ENCODE results near the gene EEF1A2.

Gene EEF1A2

DNA sequence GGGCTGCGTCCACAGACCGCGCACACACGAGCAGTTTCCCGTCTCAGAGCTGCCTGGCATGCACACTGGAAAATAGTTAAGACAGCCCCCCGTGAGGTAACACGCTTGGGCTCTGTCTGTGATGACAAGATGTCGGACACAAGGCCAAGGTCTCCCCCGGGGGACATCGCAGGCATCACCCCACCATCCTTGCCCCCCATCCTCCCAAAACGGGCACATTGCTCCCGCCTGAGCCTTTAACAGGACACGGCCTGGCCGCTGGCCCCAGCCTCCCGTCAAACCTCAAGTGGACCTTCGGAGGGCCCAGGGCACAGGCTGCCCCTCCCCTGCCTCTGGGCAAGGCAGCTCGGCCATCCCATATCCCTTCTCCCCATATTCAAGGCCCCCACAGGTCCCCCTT is 32.0 kb downstream of the EEF1A2 start:
- DNase-seq = no peak

DNA sequence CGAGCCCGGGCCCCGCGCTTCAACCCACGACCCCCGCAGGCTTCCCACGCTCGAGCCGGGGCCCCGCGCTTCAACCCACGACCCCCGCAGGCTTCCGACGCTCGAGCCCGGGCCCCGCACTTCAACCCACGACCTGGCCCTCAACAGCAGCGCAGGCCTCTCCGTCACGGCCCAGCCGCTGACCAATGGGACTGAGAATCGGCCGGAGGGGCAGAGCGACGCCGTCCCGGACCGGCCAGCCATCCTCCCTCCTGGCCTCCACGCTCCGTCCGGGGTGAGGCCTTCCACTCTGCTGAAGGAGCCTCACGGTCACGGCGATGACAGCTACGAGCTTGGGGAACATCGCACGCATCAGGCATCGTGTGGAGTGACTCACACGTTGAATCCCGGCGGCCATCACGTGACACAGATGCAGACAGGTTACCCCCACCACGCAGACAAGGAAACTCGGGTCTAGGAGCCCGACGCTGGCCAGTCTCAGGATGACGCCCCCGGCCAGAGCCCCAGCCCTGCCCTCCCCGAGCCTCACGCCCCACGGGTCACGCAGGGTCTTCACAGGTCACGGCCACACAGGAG is 32.5 kb downstream of the EEF1A2 start:
- DNase-seq = no peak

DNA sequence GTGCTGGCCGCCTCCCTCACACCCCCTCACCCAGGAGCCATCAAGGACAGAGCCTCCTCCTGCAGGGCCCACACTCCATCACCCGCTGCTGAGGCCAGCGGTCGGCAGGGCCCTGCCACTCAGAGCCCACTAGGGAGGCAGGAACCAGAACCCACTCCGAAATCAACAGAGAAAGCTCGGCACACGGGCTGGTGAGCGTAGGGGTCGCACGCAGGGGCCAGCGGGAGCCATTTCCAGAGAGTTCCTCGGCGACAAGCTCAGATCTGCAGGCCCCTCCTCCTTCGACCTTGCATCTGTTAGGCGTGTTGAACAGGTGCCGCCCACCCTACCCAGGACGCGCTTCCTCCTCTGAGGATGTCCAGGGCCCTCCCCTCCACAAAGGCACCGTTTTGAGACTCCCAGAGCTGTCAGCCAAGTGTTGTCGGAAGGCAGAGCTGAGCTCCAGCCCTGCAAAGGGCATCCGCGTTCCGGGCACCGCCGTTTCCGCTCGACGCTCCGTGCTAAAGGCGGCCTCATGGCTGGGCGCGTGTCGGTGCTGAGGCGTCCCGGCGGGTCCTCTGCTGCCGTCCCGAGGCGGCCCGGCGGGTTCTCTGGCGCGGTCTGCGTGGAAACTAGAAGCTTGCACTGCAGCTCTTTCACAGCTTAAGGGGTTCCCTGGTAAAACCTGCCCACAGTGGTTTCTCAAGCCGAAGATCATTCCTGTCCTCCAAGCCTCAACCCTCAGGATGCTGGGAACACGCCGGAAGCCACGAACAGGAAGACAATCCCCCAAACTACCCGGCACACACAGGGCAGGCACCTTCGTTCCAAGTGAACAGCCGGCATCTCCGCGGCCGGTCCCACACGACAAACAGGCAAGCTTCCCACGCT is 33.3 kb downstream of the EEF1A2 start:
- no peak for DNase-seq

DNA sequence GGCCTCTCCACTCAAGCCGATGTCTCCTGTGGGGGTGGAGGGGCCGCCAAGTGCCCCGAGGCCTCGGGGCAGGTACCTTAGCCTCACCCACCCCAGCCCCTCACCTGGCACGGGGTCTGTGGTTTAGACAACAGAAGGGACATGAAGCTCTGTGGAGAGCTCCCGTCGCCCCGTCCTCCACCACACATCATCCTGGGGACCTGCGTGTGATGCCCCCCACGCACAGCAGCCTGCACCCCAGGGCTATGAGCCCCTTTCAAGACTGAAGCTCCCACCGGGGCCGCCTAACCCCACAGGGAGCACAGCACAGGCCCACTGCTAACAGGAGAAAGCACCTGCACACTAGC is 34.6 kb downstream of the EEF1A2 start:
- DNase-seq = no peak

DNA sequence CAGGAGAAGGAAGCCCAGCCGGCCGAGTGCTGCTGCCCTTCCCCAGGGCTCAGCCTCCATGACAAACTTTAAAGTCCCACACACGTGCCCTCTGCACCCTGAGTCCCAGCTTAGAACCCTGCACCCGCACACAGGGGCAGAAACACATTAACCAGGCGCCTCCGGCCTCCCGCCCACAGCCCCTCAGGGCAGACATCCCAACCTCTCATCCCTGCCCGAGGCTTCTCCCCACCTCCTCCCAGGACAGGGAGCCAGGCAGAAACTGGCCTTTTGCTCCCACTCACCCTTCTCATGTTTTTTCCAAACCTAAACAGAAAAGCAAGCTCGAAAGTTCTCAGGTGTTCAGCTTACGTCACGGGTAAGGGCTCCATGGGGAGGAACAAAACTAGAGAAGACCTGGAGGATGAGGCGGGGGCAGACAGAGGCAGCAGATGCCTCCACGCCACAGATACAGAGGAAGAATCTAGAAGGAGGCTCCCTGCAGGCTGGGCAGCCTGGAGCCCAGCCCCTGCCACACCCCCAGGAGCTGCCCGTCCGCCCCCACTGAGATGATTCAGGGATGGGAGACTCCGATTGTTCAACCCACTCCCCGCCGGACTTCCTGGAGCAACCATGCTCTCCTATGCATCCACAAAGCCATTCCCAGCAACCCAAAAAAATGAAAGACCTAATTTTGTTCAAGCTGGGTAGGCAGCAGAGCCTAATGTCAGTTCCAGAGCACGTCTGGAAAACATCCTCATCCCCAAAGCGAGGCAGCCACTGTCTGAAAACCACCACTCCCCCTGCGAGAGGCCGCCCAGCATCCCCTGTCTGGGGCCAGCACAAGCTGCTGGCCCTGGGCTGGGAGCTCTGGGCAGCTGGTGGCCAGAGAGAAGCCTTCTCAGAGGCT is 35.2 kb downstream of the EEF1A2 start:
- DNase-seq = no peak

DNA sequence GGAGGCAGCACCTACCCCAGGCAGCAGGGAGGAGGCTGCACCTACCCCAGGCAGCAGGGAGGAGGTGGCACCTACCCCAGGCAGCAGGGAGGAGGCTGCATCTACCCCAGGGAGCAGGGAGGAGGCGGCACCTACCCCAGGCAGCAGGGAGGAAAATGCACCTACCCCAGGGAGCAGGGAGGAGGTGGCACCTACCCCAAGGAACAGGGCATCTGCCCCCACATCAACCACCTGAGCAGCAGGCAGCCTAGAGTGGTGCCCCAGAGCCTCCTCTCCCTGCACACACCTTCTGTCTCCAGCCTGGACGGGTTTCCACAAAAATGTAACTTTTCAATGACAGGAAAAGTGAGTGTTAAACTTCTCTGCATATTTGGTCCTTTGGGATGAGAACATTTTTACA is 36.6 kb downstream of the EEF1A2 start:
- no peak for DNase-seq

DNA sequence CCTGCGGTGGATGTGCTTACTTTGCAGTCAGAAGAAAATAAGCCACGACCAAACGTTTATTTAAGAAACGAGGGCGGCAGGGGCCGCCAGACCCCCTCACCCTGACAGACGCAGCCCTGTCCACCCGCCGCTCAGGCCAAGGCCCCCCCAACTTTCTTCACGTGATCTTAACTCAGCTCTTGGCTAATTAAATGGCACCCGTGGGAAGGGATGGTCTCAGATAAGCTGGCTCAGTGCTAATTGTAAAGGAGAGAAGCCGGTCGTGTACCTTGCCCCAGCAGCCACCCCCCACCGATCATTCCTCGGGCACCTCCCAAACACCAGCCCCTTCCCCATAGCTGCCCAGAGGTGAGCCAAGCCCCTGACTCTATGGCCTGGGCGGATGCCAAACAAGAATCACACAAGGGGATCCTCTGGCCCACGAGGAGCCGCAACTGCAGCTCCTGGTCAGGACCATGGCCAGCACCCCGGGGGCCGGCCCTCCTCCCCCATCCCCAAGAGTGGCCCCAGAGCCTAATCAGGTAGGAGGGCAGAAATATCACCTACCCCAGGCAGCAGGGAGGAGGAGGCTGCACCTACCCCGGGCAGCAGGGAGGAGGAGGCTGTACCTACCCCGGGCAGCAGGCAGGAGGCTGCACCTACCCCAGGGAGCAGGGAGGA is 37.6 kb downstream of the EEF1A2 start:
- DNase-seq = no peak

DNA sequence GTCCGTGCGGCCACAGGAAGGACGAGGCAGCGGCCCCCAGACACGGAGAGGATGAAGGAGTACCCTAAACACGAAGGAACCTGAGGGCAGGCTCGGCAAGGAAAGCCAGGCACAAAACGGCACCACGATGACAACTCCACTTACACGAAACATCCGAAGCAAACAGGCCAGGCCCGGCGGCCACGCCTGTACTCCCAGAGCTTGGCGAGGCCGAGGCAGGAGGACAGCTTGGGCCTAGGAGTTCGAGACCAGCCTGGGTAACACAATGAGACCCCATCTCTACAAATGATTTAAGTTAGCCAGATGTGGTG is 39.9 kb downstream of the EEF1A2 start:
- DNase-seq = no peak

DNA sequence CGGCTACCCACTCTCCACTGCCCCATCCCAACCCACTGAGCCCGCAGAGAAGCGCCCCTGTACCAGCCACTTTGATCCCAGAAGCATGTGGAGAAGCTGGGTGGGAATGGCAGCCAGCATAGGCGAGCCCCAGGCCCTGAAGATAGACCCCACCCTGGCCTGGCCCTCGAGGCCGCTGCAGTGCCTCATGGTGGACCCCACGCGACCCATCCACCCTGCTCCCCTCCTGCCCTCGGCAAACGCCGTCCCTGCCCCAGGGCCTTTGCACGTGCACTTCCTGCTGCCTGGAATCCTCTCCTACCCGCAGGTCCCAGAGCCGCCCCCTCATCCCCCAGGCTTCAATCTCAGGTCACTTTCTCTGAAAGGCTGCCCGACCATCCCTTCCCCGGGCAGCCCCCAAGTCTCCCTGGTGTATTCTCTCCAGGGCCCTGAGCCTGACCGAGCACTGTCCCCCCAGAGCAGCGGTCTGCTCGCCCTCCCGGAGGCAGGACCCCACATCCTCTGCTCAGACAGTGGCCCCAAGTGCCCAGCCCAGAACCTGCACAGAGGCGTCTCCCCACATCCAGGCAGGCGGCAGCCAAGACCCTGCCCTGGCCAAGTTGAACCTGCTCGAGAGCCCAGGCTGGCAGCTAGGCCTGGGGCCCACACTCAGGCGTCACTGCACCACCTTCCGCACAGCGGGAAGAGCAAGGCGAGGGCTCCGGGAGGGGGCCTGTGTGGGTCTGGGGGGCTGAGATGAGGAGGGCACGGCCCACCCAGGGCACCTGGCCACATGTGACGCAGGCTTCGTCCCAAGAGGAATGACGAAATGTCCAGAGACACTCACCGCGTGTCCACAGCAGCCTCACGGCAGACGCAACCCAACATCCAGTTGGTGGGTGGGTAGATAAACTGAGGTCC is 40.5 kb downstream of the EEF1A2 start:
- DNase-seq = no peak

DNA sequence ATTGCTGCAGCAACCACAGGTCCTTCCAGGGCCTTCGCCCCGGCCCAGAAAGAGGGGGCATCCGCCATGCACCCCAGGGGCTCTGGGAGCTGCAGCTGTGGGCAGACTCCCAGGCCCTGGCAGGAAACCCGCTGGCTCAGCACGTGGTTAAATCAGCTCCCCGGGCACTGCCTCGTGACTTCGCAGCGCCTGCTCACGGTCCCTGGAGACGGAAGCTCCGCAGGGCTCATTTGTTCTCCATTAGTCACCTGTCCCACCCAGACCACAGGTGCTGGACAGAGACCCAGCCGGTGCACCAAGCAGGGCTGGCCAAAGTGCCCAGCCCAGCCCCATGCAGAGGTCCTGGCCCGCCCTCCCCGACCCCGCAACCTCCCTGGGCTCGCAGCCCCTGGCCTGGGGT is 41.1 kb downstream of the EEF1A2 start:
- peak in 1 of 2 experiments; percentile 86 for DNase-seq

DNA sequence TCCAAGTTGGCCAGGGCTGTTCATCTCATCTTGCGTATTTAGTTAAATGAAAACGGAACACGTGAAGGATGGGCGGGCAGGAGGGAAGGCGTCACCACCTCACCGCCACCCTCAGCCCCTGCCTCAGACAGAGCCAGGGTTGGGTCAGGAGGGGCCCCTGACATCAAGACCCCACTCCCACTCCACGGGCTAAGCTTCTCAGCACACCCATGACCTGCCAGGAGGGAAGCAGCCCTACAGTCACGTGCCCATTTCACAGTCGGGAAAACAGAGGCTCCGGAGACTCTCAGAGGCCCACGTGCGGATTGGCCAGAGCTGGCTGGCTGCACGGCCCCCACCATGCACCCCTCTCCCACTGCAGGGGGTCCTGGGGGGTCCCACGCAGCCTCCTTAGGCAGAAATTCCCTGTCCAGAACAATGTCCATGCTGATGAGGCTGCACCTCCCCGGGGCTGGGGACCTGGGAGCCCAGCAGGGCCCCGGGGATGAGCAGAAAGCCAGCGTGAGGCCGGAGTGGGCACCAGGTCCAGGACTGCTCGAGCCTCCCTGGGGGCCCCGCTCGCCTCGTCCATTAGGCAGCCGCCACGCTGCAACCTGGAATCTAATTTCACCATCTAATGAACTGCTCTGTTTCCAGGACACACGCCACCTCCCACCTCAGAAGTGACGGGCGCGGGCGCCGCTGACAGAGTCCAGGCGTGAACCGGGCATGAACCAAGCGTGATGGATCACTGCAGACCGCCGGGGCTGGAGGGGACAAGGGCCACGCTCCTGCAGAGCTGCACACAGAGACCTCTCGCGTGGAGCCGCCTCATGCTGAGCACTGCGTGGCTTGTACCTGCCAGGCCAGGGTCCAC is 42.2 kb downstream of the EEF1A2 start:
- DNase-seq = peak in 1 of 2 experiments; percentile 67

DNA sequence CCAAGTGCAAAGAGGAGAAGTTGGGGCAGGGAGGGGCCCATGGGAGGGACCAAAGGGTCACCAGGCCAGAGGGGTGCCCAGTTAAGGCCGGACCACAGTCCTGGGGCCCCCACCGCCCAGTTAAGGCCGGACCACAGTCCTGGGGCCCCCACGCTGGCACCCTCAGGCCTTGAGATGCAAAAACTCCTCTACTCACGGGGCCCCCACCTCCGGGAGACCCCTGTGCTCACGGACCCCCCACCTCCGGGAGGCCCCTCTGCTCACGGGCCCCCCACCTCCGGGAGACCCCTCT is 43.4 kb downstream of the EEF1A2 start:
- DNase-seq = no peak

DNA sequence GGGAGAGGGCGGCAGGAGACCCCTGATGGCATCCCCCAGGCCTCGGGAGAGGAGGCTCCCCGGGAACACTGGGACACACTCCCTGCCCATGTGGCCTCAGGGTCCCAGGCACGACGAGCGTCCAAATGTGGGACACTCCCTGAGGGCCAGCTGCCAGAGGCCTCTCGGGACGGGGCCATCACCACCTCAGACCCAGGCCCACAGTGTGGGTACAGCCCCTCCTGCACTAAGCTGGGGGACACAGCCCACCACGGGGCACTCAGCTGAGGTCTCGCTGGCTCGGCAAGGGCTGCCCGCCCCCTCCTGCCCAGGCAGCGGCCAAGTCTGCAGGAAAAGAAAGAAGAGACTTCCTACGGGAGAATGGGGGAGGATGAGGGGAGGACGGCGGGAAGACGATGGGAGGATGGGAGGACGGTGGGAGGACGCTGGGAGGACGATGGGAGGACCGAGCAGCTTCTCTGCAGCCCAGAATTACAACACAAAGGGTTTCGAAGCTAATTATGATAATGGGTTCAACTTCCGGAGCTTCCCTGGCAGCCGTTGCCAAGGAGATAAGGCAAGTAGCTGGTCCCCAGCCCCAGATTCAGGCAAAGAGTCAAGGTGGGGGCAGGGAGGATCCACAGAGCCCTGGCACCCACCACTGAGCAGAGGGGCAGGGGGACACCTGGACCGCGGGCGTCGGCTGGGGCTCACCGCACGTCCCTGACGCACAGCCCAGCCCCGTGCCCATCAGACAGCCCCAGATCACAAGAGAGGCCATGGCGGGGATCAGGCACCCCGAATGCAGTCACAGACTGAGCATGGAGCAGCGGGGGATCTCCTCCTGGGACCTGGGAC is 43.9 kb downstream of the EEF1A2 start:
- DNase-seq = peak; percentile 28 to 72

DNA sequence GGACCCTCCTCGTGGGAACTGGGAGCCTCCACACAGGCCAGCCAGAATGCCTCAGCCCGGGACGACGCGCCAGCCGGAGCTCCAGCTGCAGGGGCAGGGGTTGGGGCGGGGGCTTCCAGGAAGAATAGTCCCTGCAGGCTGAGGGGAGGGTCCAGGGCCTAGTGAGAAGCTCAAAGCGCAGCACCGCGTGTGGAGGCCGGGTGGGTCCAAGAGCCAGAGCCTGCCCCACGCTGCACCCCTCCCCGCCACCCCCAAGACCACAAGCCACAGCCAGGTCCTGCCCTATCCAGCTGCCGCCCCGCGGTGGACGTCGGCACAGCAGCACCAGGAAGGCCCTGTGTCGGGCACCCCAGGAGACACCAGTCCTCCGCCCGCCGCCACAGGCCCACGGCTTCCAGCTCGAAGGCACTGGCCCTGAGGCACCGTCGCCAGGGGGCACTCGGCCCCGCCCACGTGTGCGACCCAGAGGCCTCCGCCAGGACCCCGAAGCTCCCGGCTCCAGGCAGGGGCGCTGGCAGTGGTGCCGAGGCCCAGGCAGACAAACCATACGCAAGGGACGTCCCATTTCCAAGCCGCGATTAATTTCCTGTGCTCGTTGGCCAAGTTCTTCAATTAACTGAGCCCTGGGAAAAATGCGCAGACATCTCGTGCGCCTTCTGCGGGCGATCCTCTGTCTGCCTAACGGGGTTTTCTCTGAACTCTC is 45.9 kb downstream of the EEF1A2 start:
- DNase-seq = peak in 1 of 2 experiments; percentile 82

DNA sequence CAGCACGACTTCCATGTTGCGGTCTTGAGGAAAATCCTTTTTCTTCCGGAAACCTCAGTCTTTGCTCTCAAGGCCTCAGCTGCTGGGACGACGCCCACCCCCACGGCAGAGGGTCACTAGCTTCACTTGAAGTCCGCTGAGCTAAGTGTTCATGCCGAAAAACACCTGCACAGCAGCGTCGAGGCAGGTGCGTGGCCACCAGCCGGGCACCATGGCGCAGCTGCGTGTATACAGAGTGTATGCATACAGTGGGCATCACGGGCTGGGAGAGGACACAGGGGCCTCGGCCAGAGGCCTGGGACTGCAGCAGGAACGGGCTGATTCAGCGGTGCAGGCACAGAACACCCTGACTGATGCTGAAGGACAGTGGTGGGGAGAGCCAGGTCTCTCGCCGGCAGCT is 46.5 kb downstream of the EEF1A2 start:
- no peak for DNase-seq

DNA sequence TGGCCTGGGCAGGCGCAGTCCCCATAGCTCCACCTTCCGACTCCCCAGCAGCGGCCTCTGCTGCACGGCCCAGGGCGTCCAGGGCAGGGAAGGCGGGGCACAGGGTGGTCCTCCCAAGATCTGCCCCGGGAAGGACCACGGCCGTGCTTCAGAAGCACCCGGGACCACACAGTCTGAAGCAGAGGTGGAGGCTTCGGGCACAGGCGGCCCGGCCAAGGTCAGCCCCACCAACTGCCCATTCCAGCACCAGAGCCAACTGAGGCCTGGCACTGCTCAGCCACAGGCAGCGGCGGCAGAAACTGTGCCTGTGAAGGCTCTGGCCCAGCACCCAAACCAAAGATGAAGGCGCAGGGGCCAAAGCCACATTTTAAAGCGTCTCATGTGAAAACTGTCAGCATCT is 47.1 kb downstream of the EEF1A2 start:
- DNase-seq = no peak

DNA sequence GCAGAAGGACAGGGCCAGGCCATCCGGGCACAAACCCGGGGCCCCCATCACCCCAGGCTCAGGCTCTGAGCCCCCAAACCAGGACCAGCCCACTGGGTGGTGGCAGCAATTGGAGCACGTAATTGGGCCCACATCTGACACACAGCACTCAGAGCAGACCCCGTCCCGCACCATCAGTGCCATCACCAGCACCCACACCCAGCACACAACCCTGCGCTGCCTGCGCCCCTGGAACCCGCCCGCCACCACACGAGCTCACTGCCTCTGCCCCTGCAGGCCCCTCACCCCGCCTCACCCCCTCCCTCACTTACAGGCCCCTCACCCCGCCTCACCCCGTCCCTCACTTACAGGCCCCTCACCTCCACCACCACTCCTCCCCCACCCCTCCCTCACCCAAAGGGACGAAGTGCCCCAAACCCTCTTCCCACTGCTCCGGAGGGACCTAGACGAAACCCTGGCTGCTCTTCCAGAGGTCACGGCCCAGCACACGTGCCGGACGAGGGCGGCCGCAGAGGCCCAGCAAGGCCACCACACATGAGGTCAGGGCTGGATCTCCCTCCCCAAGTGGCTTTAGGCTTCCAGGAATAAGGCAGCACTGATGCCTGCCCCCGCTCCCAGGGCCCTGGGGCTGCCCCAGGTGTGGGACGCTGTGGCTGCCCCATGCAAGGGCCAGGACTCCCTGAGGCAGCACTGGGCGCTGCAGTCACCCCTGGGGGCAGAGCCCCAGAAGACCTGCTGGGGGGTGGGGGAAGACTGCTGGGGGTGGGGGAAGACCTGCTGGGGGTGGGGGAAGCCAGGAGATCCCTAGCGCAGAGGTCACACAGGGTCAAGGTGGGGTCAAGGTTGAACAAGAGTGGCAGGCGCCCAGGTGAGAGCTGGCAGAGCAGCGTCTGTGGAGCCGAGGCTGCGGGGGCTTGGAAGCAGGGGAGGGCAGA is 48.8 kb downstream of the EEF1A2 start:
- DNase-seq = no peak

DNA sequence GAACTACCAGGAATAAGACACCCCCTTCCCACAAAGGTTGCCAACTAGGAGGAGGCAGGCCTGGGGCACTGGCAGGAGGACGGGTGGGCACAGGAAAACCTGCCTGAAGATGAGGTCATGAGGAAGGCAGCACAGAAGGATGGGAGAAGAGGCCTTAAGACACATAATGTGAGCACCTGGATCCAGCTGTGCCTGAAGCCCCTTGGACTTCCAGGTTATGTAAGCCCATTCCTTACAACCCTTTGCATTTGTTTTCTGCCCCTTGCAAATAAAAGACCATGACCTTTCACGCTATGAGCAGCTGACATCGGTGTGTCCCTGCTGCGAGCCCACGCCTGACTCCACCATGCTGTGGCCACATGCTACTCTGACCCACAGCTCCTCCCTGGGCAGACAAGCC is 49.9 kb downstream of the EEF1A2 start:
- DNase-seq = no peak

DNA sequence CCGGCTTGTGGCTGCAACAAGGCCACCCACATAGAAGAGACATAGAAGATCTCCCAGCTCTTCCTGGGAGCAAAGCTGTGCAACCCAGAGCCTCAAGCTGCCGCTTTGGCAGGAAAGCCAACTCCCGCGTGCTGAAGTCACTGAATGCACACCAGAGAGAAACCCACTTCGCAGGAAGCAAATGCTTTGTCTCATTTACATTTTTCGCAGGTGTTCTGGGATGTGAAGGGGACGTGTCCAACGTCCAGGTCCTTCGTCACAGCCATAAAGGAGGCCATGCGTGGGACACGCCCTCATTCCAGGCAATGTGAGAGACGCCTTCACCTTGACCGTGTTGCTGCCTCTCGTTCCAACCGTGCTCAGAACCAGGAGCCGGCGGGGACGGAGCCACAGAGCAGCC is 50.9 kb downstream of the EEF1A2 start:
- peak; percentile 84 to 86 for DNase-seq
